ENCODE data around the gene PARD6A.
A peak's percentile ranks its signal among the peaks of the same experiment; 100 is the strongest.

PARD6A gene

GRCh38 chr16:67654403-67654911 is 6.3 kb upstream of the PARD6A start:
- H3K4me1 ChIP-seq (ENCODE audit: control insufficient read depth, insufficient read depth, low read length) = peaks cover 4% of the 10 kb centered on the region; the same call in 1 of the 2 replicates

GRCh38 chr16:67655363-67655762 is 5.4 kb upstream of the PARD6A start:
- H3K27ac ChIP-seq (ENCODE audit: low read depth, low read length) = no peak overlapping the region
- H3K9ac ChIP-seq (ENCODE audit: low read length) = no peak overlapping the region
- 0 out of 2 replicates have a peak, but pooled peaks cover 4% of the 10 kb centered on the region for H3K4me1 ChIP-seq (ENCODE audit: control insufficient read depth, insufficient read depth, low read length)
- H3K36me3 ChIP-seq (ENCODE audit: control insufficient read depth, insufficient read depth, low read length) = peaks cover 33% of the 10 kb centered on the region
- H3K27me3 ChIP-seq (ENCODE audit: control insufficient read depth, insufficient read depth, low read length) = peaks cover 29% of the 10 kb centered on the region
- no peaks in the 10 kb centered on the region for H3K9me3 ChIP-seq (ENCODE audit: control insufficient read depth, insufficient read depth, low read depth, low read length)
- H3K4me3 ChIP-seq (ENCODE audit: low read depth, low read length) = no peak overlapping the region

More at GRCh38 chr16:67654403-67654911, 6.3 kb upstream of the PARD6A start:
- Histone ChIP-seq H3K9me3 (ENCODE audit: control insufficient read depth, insufficient read depth, low read depth, low read length) (no peaks in the 10 kb centered on the region), H3K36me3 (ENCODE audit: control insufficient read depth, insufficient read depth, low read length) (peaks cover 33% of the 10 kb centered on the region), H3K27ac (ENCODE audit: low read depth, low read length) (no peak overlapping the region), H3K27me3 (ENCODE audit: control insufficient read depth, insufficient read depth, low read length) (peaks cover 32% of the 10 kb centered on the region), H3K9ac (ENCODE audit: low read length) (no peak overlapping the region), H3K4me3 (ENCODE audit: low read depth, low read length) (no peak overlapping the region)

GRCh38 chr16:67656344-67657016 is 4.3 kb upstream of the PARD6A start:
- Histone ChIP-seq H3K36me3 (ENCODE audit: control insufficient read depth, insufficient read depth, low read length) (peaks cover 32% of the 10 kb centered on the region), H3K4me1 (ENCODE audit: control insufficient read depth, insufficient read depth, low read length) (0 out of 2 replicates have a peak, but pooled peaks cover 5% of the 10 kb centered on the region), H3K27me3 (ENCODE audit: control insufficient read depth, insufficient read depth, low read length) (peaks cover 23% of the 10 kb centered on the region), H3K4me3 (ENCODE audit: low read depth, low read length) (no peak overlapping the region), H3K9me3 (ENCODE audit: control insufficient read depth, insufficient read depth, low read depth, low read length) (no peaks in the 10 kb centered on the region), H3K9ac (ENCODE audit: low read length) (no peak overlapping the region), H3K27ac (ENCODE audit: low read depth, low read length) (no peak overlapping the region)

GRCh38 chr16:67657017-67657608 is 3.6 kb upstream of the PARD6A start:
- peaks cover 28% of the 10 kb centered on the region for H3K36me3 ChIP-seq (ENCODE audit: control insufficient read depth, insufficient read depth, low read length)
- H3K4me1 ChIP-seq (ENCODE audit: control insufficient read depth, insufficient read depth, low read length) = 0 out of 2 replicates have a peak, but pooled peaks cover 9% of the 10 kb centered on the region
- no peak overlapping the region for H3K4me3 ChIP-seq (ENCODE audit: low read depth, low read length)
- peaks cover 25% of the 10 kb centered on the region for H3K27me3 ChIP-seq (ENCODE audit: control insufficient read depth, insufficient read depth, low read length)
- H3K27ac ChIP-seq (ENCODE audit: low read depth, low read length) = no peak overlapping the region
- no peaks in the 10 kb centered on the region for H3K9me3 ChIP-seq (ENCODE audit: control insufficient read depth, insufficient read depth, low read depth, low read length)
- H3K9ac ChIP-seq (ENCODE audit: low read length) = no peak overlapping the region

- Histone ChIP-seq H3K27ac (ENCODE audit: low read depth, low read length) (no peak overlapping the region), H3K4me3 (ENCODE audit: low read depth, low read length) (no peak overlapping the region), H3K9ac (ENCODE audit: low read length) (no peak overlapping the region), H3K4me1 (ENCODE audit: control insufficient read depth, insufficient read depth, low read length) (0 out of 2 replicates have a peak, but pooled peaks cover 9% of the 10 kb centered on the region), H3K27me3 (ENCODE audit: control insufficient read depth, insufficient read depth, low read length) (peaks cover 30% of the 10 kb centered on the region), H3K36me3 (ENCODE audit: control insufficient read depth, insufficient read depth, low read length) (peaks cover 28% of the 10 kb centered on the region), H3K9me3 (ENCODE audit: control insufficient read depth, insufficient read depth, low read depth, low read length) (no peaks in the 10 kb centered on the region)
Measured at GRCh38 chr16:67657751-67658518, 2.8 kb upstream of the PARD6A start.

- peaks cover 19% of the 10 kb centered on the region; the same call in 1 of the 2 replicates for H3K27me3 ChIP-seq (ENCODE audit: control insufficient read depth, insufficient read depth, low read length)
- H3K9ac ChIP-seq (ENCODE audit: low read length) = peak overlapping the region; percentile 70
- peak overlapping the region; percentile 99 for H3K4me3 ChIP-seq (ENCODE audit: low read depth, low read length)
- no peaks in the 10 kb centered on the region for H3K9me3 ChIP-seq (ENCODE audit: control insufficient read depth, insufficient read depth, low read depth, low read length)
- H3K36me3 ChIP-seq (ENCODE audit: control insufficient read depth, insufficient read depth, low read length) = peaks cover 28% of the 10 kb centered on the region
- 0 out of 2 replicates have a peak, but pooled peaks cover 9% of the 10 kb centered on the region for H3K4me1 ChIP-seq (ENCODE audit: control insufficient read depth, insufficient read depth, low read length)
- H3K27ac ChIP-seq (ENCODE audit: low read depth, low read length) = no peak overlapping the region
Measured at GRCh38 chr16:67658849-67659674, 1.7 kb upstream of the PARD6A start.

- H3K9ac ChIP-seq (ENCODE audit: low read length) = peak within 1 kb of the TSS; percentile 72
- H3K27ac ChIP-seq (ENCODE audit: low read depth, low read length) = peak within 1 kb of the TSS; percentile 30
- peak within 1 kb of the TSS; percentile 99 for H3K4me3 ChIP-seq (ENCODE audit: low read depth, low read length)
- no peaks in the 10 kb centered on the region for H3K9me3 ChIP-seq (ENCODE audit: control insufficient read depth, insufficient read depth, low read depth, low read length)
- H3K27me3 ChIP-seq (ENCODE audit: control insufficient read depth, insufficient read depth, low read length) = peaks cover 14% of the 10 kb centered on the region; the same call in 1 of the 2 replicates
- peaks cover 28% of the 10 kb centered on the region for H3K36me3 ChIP-seq (ENCODE audit: control insufficient read depth, insufficient read depth, low read length)
- H3K4me1 ChIP-seq (ENCODE audit: control insufficient read depth, insufficient read depth, low read length) = 0 out of 2 replicates have a peak, but pooled peaks cover 9% of the 10 kb centered on the region
Measured at GRCh38 chr16:67659675-67660563, 841 bp upstream of the PARD6A start, which contains the start of gene ACD. ACD (minus strand) TSS chr16:67660260; CDS start chr16:67660220, 40 bp downstream.

- peaks cover 20% of the 10 kb centered on the region for H3K27me3 ChIP-seq (ENCODE audit: control insufficient read depth, insufficient read depth, low read length)
Measured at GRCh38 chr16:67661101-67661761, 471 bp downstream of the PARD6A start.

GRCh38 chr16:67661886-67662652 is 1.3 kb downstream of the PARD6A start:
- Histone ChIP-seq H3K27me3 (ENCODE audit: control insufficient read depth, insufficient read depth, low read length) (peaks cover 20% of the 10 kb centered on the region), H3K36me3 (ENCODE audit: control insufficient read depth, insufficient read depth, low read length) (peaks cover 17% of the 10 kb centered on the region), H3K4me3 (ENCODE audit: low read depth, low read length) (peak overlapping the region; percentile 99), H3K9me3 (ENCODE audit: control insufficient read depth, insufficient read depth, low read depth, low read length) (no peaks in the 10 kb centered on the region), H3K27ac (ENCODE audit: low read depth, low read length) (no peak overlapping the region), H3K9ac (ENCODE audit: low read length) (no peak overlapping the region), H3K4me1 (ENCODE audit: control insufficient read depth, insufficient read depth, low read length) (peaks cover 15% of the 10 kb centered on the region; the same call in 1 of the 2 replicates)

More at GRCh38 chr16:67661101-67661761, 471 bp downstream of the PARD6A start:
- Histone ChIP-seq H3K9me3 (ENCODE audit: control insufficient read depth, insufficient read depth, low read depth, low read length) (no peaks in the 10 kb centered on the region), H3K4me3 (ENCODE audit: low read depth, low read length) (peak overlapping the region; percentile 99), H3K36me3 (ENCODE audit: control insufficient read depth, insufficient read depth, low read length) (peaks cover 25% of the 10 kb centered on the region), H3K4me1 (ENCODE audit: control insufficient read depth, insufficient read depth, low read length) (0 out of 2 replicates have a peak, but pooled peaks cover 13% of the 10 kb centered on the region), H3K27ac (ENCODE audit: low read depth, low read length) (no peak overlapping the region), H3K9ac (ENCODE audit: low read length) (no peak overlapping the region)
